HG03432 (cell line): ENCODE measurements around the gene TTC36.
"Not testable (repeated sequence)": the region's sequence is repeated elsewhere in the genome, so short reads cannot be mapped to it uniquely, and the experiment has no call there.

ENCODE experiments used
- ATAC-seq: cut with Tn5 transposase; IDR thresholded peaks from one replicate; pipeline ENCODE4 v1.9.1; 2021; ENCODE audit warnings: mild to moderate bottlenecking, moderate library complexity; ENCODE audit not compliant: unreplicated experiment

The TTC36 gene

GRCh38 chr11:118574636-118575035, 47.4 kb downstream of the TTC36 start:
- ATAC-seq, result no peak

DNA sequence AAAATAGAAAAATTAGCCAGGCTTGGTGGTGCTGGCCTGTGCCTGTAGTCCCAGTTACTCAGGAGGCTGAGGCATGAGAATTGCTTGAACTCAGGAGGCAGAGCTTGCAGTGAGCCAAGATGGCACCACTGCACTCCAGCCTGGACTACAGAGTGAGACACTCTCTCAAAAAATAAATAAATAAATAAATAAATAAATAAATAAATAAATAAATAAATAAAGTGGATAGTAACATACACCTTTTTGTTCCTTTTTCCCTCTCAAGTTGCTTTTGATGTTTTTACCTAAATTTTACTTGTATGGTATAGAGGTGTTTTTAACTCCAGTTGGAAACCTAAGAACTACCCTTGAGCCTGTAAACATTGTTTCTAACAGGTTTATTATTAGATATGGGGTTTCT, 50.7 kb downstream of the TTC36 start:
- ATAC-seq, result not testable (repeated sequence)
